GM13976 (cell line): ENCODE measurements around the gene ALKBH8.

Source experiments
- DNase-seq: peaks from one replicate; pipeline ENCODE4 v3.0.0; 2012; ENCODE audit warnings: low spot score
- in situ Hi-C: fragments of 300-500 bp; cut with MboI; formaldehyde crosslinking; loops from one replicate; pipeline ENCODE4 v1.12.0; 2022; ENCODE audit warnings: low sequenced_read_pairs, mixed read lengths, inconsistent platforms; ENCODE audit not compliant: unreplicated experiment
- TF ChIP-seq, protein P1 (sequence below): IDR thresholded peaks from 2 replicates; pipeline ENCODE4 v1.5.1; 2012; ENCODE audit warnings: borderline replicate concordance, mild to moderate bottlenecking; ENCODE audit not compliant: insufficient read depth; ENCODE audit errors: extremely low read depth, missing control alignments, control extremely low read depth

ALKBH8 gene

DNA sequence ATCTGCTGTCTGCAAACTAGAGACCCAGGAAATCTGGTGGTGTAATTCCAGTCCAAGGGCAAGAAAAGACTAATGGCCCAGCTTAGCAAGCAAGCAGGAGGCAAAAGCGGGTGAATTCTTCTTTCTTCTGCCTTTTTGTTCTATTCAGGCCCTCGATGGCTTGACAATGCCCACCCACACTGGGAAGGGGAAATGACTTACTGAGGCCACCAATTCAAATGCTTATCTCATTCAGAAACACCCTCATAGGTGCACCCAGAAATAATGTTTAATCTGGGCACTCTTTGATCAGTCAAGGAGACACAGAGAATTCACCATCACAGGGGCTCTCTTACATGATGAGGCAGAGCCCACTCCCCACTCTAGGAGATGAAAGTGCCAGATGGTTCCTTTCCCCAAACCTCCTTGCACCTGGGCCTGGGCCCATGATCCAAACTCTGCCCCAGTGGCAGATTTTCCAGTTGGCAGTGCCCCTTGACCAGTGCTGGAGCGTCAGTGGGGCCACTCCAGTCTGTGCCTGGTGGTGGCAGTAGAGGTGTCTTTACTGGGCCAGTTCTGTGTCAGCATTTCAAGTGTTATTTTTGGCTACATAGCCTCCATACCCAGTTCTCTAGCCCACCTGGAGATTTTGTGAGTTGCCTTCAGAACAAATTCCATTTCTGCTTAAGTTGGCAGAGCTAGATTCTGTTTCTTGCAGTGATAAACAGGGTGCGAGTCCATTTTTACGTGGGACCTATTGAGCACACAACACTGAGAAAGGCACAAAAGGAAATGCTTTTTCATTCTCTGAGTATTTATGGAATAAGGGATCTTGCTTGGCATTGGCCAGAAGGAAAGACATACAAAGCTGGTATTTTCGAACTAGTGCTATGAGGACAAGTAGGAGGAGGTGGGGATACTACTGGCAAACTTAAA is 32.9 kb upstream of the ALKBH8 start:
- TF ChIP-seq, protein P1, sequence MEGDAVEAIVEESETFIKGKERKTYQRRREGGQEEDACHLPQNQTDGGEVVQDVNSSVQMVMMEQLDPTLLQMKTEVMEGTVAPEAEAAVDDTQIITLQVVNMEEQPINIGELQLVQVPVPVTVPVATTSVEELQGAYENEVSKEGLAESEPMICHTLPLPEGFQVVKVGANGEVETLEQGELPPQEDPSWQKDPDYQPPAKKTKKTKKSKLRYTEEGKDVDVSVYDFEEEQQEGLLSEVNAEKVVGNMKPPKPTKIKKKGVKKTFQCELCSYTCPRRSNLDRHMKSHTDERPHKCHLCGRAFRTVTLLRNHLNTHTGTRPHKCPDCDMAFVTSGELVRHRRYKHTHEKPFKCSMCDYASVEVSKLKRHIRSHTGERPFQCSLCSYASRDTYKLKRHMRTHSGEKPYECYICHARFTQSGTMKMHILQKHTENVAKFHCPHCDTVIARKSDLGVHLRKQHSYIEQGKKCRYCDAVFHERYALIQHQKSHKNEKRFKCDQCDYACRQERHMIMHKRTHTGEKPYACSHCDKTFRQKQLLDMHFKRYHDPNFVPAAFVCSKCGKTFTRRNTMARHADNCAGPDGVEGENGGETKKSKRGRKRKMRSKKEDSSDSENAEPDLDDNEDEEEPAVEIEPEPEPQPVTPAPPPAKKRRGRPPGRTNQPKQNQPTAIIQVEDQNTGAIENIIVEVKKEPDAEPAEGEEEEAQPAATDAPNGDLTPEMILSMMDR = peak; percentile 57
- in situ Hi-C loops = no loop called here
- DNase-seq = no peak

DNA sequence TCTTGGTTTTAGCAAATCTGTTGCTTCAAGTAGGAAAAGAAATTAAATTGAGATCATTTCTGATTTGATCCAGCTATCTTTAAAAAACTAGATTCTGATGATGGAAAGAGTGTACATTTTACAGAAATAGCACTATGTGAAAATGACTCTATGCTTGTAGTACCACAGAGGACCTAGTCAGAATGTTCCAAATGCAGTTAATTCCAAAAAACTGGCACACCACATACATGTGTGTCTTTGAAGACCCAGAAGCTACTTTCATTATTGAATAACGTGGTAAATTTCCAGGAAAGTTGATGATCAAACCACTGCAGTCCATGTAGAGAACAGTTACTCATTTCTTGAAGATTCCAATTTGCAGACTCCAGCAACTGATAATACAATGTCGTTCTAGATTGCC is 29.2 kb upstream of the ALKBH8 start:
- in situ Hi-C loops = no loop called here
- no peak for DNase-seq
- TF ChIP-seq, protein P1 = no peak

DNA sequence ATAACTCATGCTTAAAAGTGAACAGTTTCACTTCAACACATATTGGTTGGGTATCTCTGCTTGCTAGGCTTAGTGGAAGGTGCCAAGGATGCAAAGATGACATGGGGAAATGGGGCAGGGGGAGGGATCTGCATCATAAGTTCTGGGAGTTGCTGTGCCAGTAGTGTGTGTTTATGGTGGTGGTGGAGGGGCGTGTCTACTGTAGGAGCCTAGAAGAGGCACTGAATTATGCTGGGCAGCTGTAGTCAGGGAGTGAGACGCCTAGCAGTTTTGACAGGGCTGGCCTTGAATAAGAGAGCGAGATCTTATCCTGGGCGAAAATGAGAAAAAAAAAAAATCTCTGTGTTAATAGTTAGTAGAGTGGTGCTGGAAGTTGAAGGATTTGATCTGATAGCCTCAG is 28.4 kb upstream of the ALKBH8 start:
- no peak for DNase-seq
- in situ Hi-C loops = no loop called here
- TF ChIP-seq, protein P1 = no peak

DNA sequence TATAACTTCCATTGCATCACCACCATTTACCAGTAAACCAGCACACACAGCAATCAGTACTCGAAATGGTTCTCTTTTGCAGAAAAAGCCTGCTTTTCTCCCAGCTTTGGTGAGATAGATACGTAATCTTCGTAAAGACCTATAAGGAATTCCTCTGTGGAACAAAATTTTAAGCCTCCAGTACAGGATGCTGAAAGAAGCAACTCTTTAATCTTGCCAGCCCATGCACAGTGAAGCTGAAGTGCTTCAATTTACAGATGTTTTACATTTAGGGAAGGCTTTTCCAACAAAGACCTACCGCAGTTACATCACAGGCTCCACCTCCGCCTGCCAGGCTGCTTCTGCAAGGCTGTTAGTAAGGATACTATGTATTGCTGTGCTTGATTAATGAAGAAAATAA is 27.3 kb upstream of the ALKBH8 start:
- DNase-seq = no peak
- in situ Hi-C loops = no loop called here
- TF ChIP-seq, protein P1 = no peak

DNA sequence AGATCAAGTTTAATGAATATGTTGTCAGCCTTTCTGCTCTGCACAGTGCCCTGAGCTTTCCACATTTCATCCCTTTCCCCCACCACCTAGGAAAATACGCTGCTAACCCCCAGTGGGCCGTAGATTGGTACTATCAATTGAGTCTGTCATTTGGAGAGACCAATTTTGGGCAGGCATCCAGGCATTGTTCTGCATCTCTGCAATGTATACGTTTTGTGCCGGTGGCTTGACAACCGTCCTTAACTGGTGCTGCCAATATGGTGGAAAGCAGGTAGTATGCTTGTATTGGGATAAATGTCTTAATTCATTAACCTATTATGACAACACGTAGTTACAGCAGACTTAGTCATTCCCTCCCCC is 26.7 kb upstream of the ALKBH8 start:
- in situ Hi-C loops = no loop called here
- DNase-seq = no peak
- TF ChIP-seq, protein P1 = no peak

DNA sequence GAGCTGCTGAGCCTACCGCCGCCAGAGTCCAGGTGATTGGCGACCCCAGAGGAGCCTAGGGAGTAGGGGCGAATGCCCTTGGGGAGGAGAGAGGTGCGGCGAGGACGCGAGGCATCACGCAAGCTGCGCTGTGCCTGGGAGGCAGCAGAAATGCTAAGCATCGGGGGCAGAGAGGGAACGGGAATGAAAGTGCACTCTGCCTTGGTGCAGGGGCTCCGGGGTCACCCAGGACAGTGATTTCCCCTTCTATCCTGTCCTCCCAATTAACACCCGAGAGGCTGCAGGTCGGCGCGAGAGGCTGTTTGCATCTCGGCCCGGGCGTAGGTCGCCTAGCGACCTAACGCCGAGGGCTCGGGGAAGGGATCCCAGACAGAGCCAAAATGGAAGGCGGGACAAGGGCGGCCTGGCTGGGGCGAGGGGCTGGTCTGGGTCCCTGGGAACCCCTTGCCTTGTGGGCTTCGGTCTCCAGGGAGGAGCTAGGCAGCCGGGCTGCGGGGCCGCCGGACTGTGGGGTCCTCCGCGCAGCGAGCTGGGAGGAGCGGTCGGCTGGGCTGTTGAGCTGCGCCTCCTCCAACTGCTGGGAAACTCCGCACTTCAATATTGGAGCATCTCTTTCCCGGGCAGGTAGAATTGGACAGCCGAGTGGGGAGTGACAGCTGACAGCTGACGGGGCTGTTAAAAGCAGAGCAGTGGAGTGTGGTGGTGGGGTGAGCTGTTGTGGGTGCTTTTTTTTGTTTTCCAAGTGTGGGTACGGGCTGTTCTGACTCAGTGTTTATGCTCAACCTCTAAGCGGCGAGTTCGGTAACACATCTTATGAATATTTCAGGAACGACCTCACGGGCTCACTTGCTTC is 26.1 kb upstream of the ALKBH8 start:
- DNase-seq = peak; percentile 55
- in situ Hi-C loops = no loop called here
- TF ChIP-seq, protein P1 = no peak
